HG02588 (cell line): ENCODE measurements around the gene HNF1B.
"Not testable (repeated sequence)": the region's sequence is repeated elsewhere in the genome, so short reads cannot be mapped to it uniquely, and the experiment has no call there.

Source experiments
- ATAC-seq: cut with Tn5 transposase; IDR thresholded peaks from one replicate; pipeline ENCODE4 v1.9.1; 2021; ENCODE audit warnings: mild to moderate bottlenecking, moderate library complexity; ENCODE audit not compliant: unreplicated experiment

HNF1B gene, protein sequence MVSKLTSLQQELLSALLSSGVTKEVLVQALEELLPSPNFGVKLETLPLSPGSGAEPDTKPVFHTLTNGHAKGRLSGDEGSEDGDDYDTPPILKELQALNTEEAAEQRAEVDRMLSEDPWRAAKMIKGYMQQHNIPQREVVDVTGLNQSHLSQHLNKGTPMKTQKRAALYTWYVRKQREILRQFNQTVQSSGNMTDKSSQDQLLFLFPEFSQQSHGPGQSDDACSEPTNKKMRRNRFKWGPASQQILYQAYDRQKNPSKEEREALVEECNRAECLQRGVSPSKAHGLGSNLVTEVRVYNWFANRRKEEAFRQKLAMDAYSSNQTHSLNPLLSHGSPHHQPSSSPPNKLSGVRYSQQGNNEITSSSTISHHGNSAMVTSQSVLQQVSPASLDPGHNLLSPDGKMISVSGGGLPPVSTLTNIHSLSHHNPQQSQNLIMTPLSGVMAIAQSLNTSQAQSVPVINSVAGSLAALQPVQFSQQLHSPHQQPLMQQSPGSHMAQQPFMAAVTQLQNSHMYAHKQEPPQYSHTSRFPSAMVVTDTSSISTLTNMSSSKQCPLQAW

GRCh38 chr17:37744961-37745800 lies at the start of gene HNF1B:
TSS of gene HNF1B (minus strand) at chr17:37745059. CDS start at chr17:37744884, 175 bp downstream.
- peak; percentile 35 for ATAC-seq

GRCh38 chr17:37792787-37793186 lies 47.9 kb upstream of the HNF1B start:
- ATAC-seq = no peak

DNA sequence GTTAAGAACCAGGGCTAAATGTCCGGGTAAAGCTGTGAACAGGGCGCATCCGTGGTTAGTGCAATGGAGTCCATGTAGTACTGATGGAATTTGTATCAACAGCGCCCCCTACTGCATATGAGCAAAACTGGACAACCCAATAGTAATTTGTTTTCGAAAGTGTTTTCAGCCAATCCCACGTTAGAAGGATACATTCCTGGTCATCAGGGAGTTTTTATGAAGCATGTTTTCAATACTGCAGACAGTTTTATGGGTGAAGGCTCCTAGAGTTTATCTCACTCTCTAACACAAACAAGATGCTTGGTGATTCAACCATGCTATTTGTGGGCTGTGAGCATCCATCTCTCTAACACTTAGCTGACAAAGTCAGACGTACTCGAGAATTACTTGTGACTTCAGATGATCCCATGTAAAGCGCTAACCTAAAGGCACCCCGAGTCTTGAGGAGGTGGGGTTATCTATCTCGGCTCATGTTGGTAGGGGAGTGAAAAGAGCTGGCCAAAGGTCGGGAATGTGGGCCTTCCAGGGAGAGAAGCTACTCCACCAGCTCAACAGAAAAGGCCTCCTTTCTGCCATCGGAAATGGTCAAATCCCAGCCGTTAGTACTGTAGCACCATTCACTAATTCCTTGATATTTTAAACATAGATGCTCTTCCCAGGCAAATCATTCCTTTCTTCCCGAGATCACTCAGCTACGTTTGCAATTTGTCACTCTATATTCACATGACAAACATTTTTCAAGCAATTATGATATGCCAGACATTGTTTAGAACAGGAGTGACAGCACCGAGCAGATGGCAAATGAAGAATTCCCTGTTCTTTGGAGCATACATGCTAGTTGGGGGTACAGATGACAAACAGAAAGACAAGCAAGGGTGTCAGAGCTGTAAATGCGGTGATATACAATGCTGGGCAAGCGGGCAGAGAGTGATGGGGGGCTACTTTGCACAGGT lies 46.9 kb upstream of the HNF1B start:
- no peak for ATAC-seq

DNA sequence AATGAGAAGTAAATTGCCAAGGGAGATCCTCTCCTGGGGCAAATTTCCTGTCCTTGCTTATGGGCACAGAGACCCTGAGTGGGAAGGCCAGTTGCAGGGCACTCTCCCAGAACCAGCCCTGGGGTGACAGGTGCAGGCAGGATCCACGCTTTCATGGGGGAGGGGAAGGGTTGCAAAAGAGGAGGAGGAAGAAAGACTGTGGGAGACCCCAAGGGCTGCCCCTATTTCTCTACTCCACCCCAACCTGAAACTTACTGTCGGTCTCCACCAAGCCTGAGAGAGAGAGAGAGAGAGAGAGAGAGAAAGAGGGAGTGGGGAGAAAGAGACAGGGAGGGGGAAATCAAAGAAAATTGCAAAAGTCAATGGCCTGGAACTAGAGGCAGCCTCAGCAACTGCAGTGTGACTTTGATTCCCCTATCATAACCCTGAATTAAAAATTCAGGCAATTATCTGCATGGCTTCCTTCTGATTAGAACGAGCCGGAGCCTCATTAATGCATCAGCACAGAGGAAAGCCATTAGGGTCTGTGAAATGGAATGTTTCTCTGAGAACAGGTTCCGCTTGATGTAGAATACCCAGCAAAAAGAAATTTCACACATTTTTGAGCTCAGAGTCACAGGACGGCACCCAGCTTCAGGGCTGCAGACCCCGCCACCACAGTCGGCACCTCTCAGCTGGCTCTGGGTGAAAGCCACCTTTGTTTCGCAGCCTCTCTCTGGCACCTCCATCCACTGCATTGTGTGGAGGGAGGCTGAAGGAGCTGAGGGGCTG lies 45.1 kb upstream of the HNF1B start:
- ATAC-seq = no peak

- ATAC-seq = no peak
Measured at GRCh38 chr17:37789021-37789565, 44.2 kb upstream of the HNF1B start.

DNA sequence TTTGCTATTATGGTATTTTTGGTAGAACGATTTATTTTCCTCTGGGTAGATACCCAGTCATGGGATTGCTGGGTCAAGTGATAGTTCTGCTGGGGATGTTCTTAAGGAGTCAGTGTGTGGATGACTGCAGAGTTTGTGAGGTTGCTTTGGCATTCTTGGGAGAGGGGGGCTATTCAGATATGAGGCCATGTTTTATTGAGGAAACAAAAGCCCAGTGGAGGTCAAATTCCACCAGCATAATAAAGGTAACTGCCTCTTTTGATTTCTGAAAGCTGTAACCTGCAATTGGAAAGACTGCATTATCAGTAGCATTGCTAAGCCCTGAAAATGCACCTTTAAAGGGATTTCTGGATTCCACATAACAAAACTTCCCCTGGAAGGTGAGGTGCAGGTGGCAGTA lies 43.7 kb upstream of the HNF1B start:
- no peak for ATAC-seq

- ATAC-seq = no peak
Measured at GRCh38 chr17:37787055-37787757, 42.3 kb upstream of the HNF1B start.

GRCh38 chr17:37786481-37786880 lies 41.6 kb upstream of the HNF1B start:
- no peak for ATAC-seq

GRCh38 chr17:37782460-37782859 lies 37.6 kb upstream of the HNF1B start:
- ATAC-seq = not testable (repeated sequence)

DNA sequence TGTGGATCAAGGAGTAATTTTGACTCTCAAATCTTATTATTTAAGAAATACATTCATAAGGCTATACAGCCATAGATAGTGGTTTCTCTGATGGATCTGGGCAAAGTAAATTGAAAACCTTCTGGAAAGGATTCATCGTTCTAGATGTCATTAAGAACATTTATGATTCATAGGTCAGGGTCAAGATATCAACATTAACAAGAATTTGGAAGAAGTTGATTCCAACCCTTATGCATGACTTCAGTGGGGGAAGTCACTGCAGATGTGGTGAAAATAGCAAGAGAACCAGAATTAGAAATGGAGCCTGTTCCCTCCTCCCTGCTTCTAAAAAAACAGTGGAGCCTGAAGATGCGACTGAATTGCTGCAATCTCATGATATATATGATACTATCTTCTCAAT lies 36.6 kb upstream of the HNF1B start:
- no peak for ATAC-seq

DNA sequence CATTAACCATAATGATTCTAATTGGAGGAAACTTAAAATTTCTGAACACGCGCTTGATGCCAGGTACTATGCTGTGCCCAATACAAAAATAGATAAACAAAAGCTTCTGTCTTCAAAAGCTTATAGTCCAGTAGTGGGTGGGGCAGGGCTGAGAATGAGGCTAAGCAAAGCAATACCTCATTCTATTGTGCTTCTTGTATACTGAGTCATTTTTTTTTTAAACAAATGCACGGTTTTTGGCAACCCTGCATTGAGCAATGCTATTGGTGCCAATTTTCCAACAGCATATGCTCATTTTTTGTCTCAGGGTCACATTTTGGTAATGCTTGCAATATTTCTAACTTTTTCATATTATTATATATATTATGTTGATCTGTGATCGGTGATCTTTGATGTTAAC lies 34.7 kb upstream of the HNF1B start:
- ATAC-seq = no peak

GRCh38 chr17:37774504-37774903 lies 29.6 kb upstream of the HNF1B start:
- peak; percentile 81 for ATAC-seq

GRCh38 chr17:37772982-37773381 lies 28.1 kb upstream of the HNF1B start:
- no peak for ATAC-seq

DNA sequence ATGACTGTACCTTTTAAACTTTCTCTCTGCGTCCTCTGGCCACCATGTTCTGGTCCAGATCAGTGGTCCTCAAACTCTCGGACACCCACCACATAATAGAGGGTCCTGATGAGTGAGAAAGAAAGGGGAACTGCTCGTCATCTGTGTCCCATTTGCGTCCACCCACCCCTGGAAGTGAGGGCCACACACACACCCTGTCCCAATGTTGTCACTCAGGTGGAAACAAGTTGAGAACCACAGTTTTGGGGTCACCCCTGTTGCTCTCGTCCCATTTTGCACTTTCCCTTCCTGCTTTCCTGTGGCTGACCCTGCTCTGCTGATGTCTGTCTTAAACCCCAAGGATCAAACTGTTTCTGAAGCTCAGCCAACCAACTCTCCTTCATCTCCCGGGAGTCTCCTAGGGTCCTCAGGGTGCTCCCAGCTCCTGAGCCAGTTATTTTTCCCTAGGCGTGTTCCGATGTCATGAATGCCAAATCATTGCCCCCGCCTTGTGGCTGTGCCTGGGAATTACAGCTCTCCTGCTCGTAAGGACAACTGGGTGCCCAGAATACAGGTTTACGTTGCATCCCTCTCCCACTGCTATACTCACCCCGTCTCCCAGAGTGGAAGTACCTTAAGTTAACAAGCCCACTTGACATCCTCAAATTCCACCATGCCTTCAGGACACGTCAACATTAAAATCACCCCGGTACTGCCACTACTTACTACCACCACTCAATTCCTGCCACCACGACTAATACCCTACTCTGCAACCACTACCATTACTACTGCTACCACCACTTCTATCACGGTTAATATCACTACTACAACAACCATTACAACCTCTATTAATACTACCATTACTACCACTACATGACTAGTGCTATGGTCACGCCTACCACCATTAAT lies 26.0 kb upstream of the HNF1B start:
- ATAC-seq = no peak

- ATAC-seq = no peak
Measured at GRCh38 chr17:37769050-37769449, 24.2 kb upstream of the HNF1B start.

GRCh38 chr17:37768438-37768837 lies 23.6 kb upstream of the HNF1B start:
- ATAC-seq = no peak

GRCh38 chr17:37766971-37767370 lies 22.1 kb upstream of the HNF1B start:
- no peak for ATAC-seq

DNA sequence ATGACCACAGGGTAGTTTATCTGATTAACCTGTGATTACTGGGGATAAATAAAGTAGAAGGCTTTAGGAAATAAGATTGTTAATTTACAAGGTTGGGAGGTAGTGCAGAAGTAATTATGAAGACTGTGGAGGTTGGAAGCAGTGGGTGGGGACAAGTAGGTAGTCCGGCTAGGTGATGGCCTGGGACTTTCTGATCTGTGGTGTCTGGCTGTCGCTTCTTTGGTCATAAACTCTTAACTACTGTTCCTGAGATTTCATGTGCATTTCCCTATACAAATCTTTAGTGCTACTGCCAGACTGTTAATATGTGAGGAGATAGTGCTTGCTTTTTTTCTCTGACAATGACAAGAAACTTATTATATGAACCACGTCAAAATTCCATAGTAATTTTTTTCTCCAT lies 19.5 kb upstream of the HNF1B start:
- ATAC-seq = no peak
